Nephron progenitor cell (in vitro differentiated cells): Measurements from ENCODE around the gene HIPK2.

Experiments used
- DNase-seq: peaks from one replicate; pipeline ENCODE4 v3.0.0; 2021
- H3K27ac Mint-ChIP-seq: 2 replicates; pipeline ENCODE4 v1.8.0; 2021; ENCODE audit warnings: mild to moderate bottlenecking, moderate library complexity, mixed read lengths
- H3K27me3 Mint-ChIP-seq: 2 replicates; pipeline ENCODE4 v1.8.0; 2021; ENCODE audit warnings: mild to moderate bottlenecking, low read depth, mixed read lengths; ENCODE audit not compliant: poor library complexity
- H3K36me3 Mint-ChIP-seq: 2 replicates; pipeline ENCODE4 v1.8.0; 2021; ENCODE audit warnings: low read depth, mixed read lengths
- H3K4me1 Mint-ChIP-seq: 2 replicates; pipeline ENCODE4 v1.8.0; 2021; ENCODE audit warnings: mixed read lengths
- H3K4me3 Mint-ChIP-seq: 2 replicates; pipeline ENCODE4 v1.8.0; 2021; ENCODE audit warnings: mild to moderate bottlenecking, moderate library complexity, mixed read lengths
- H3K9me3 Mint-ChIP-seq: 2 replicates; pipeline ENCODE4 v1.8.0; 2021; ENCODE audit warnings: mild to moderate bottlenecking, moderate library complexity, mixed read lengths
- TF ChIP-seq, protein P1 (sequence below): fragments of 200-600 bp; sonication (generic); IDR thresholded peaks from 2 replicates; pipeline ENCODE4 v1.5.0; 2021; ENCODE audit warnings: antibody characterized with exemption

The HIPK2 gene

DNA sequence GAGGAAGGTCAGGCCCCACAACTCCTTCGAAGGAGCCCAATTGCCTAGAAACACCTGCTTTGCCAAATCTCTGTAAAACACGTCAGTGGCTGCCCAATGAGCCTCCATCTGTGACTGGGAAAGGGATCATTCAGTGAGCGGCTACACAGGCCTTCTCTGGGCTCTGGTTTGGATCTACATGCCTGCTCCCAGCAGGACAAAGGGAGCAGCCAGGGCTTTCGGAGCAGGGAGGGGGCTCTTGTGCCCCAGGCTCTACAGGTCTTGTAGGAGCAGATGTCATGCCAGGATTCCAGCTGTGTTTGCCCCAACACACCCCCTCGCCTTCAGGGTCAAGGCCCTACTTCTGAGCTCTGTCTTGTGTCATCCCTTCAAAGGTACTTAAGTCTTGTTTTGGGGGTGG is 180.8 kb downstream of the HIPK2 start:
- DNase-seq, result no peak
- Mint-ChIP-seq H3K36me3 (peaks cover 60% of the 10 kb centered on the region), H3K27ac (no peak overlapping the region), H3K9me3 (no peaks in the 10 kb centered on the region), H3K4me1 (peaks cover 10% of the 10 kb centered on the region), H3K27me3 (no peaks in the 10 kb centered on the region), H3K4me3 (no peak overlapping the region)
- TF ChIP-seq, protein P1, sequence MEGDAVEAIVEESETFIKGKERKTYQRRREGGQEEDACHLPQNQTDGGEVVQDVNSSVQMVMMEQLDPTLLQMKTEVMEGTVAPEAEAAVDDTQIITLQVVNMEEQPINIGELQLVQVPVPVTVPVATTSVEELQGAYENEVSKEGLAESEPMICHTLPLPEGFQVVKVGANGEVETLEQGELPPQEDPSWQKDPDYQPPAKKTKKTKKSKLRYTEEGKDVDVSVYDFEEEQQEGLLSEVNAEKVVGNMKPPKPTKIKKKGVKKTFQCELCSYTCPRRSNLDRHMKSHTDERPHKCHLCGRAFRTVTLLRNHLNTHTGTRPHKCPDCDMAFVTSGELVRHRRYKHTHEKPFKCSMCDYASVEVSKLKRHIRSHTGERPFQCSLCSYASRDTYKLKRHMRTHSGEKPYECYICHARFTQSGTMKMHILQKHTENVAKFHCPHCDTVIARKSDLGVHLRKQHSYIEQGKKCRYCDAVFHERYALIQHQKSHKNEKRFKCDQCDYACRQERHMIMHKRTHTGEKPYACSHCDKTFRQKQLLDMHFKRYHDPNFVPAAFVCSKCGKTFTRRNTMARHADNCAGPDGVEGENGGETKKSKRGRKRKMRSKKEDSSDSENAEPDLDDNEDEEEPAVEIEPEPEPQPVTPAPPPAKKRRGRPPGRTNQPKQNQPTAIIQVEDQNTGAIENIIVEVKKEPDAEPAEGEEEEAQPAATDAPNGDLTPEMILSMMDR, result no peak

GRCh38 chr7:139596626-139597025 is 181.2 kb downstream of the HIPK2 start:
- no peak overlapping the region for H3K27ac Mint-ChIP-seq

GRCh38 chr7:139595806-139596205 is 182.0 kb downstream of the HIPK2 start:
- TF ChIP-seq, protein P1, result no peak
- no peaks in the 10 kb centered on the region for H3K9me3 Mint-ChIP-seq
- H3K27ac Mint-ChIP-seq, result no peak overlapping the region
- H3K4me1 Mint-ChIP-seq, result peaks cover 10% of the 10 kb centered on the region
- H3K27me3 Mint-ChIP-seq, result no peaks in the 10 kb centered on the region
- peaks cover 72% of the 10 kb centered on the region for H3K36me3 Mint-ChIP-seq
- H3K4me3 Mint-ChIP-seq, result no peak overlapping the region
- DNase-seq, result no peak

More at GRCh38 chr7:139596626-139597025, 181.2 kb downstream of the HIPK2 start:
- Mint-ChIP-seq H3K9me3 (no peaks in the 10 kb centered on the region), H3K4me1 (peaks cover 10% of the 10 kb centered on the region), H3K36me3 (peaks cover 64% of the 10 kb centered on the region), H3K4me3 (no peak overlapping the region), H3K27me3 (no peaks in the 10 kb centered on the region)
- no peak for DNase-seq
- TF ChIP-seq, protein P1, result no peak

- TF ChIP-seq, protein P1, result no peak
- Mint-ChIP-seq H3K36me3 (peaks cover 66% of the 10 kb centered on the region), H3K9me3 (no peaks in the 10 kb centered on the region), H3K4me3 (no peak overlapping the region), H3K4me1 (peaks cover 10% of the 10 kb centered on the region), H3K27me3 (no peaks in the 10 kb centered on the region), H3K27ac (no peak overlapping the region)
- no peak for DNase-seq
These were observed 182.8 kb downstream of the HIPK2 start for GRCh38 chr7:139594911-139595476.

DNA sequence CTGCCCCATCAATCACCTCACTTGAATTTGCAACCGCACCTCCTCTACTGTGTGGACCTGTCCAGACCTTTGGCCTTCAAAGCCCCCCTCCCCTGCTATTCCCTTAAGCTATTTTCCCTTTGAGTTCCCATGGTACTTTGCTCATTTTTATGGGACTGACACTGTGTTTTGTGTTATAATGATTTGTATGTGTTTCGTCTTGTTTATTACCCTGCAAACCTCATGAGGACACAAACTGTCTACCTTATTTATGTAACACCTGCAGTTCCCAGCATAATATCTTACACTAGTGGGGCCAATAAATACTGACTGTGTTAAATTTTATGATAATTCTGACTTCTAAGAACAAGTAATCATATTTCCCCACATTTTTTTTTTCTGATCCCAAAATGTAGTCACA is 183.7 kb downstream of the HIPK2 start:
- Mint-ChIP-seq H3K36me3 (peaks cover 67% of the 10 kb centered on the region), H3K4me1 (peaks cover 18% of the 10 kb centered on the region), H3K9me3 (no peaks in the 10 kb centered on the region), H3K27ac (peak overlapping the region; percentile 68), H3K4me3 (no peak overlapping the region), H3K27me3 (no peaks in the 10 kb centered on the region)
- TF ChIP-seq, protein P1, result no peak
- DNase-seq, result no peak

DNA sequence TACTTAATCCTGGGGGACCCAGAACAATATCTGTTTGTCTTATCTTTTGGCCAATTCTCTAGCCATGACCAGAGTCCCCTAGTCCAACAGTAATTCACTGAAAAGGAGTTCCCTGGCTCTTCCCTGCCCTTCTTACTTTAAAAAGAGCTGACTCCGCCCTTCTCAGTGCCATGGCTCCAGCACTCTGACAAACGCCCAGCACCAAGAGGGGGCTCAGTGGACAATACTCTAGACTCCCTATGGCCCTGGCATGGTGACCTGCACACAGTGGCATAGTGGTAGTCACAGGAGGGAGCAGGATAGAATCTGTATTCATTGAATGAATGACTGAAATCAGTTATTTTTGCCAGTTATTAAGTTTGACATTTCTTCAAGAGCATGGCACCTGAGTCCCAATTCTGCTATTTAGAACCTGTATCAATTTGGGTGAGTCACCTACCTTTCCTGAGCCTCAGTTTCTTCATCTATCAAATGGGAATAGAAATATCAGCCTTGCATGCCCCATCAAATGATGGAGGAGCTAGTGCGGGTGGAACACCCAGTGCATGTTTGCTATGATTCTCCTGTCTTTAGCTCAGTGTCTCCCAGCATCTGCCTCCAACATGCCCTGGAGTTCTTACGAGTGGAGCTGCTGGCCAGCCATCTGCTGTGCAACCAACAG is 184.9 kb downstream of the HIPK2 start:
- Mint-ChIP-seq H3K4me3 (no peak overlapping the region), H3K4me1 (peaks cover 30% of the 10 kb centered on the region), H3K9me3 (no peaks in the 10 kb centered on the region), H3K36me3 (peaks cover 76% of the 10 kb centered on the region), H3K27ac (no peak overlapping the region), H3K27me3 (no peaks in the 10 kb centered on the region)
- TF ChIP-seq, protein P1, result no peak
- no peak for DNase-seq
